CD4-positive, alpha-beta T cell (primary cell): ENCODE data around the gene TTC34. TPM values are rescaled to one million over a fixed set of nuclear protein-coding genes. Genes with fewer than 3 reads are reported as not detected.
"Not testable (repeated sequence)": the region's sequence is repeated elsewhere in the genome, so short reads cannot be mapped to it uniquely, and the experiment has no call there.

Experiments
- ATAC-seq: fragments of 200-7000 bp; cut with Tn5 transposase; one replicate; pipeline ENCODE4 v1.10.0; 2022; ENCODE audit warnings: mild to moderate bottlenecking; ENCODE audit not compliant: poor library complexity
- CTCF ChIA-PET: fragments of 350-600 bp; sonication (Branson Sonifier 250); formaldehyde crosslinking; loops from one replicate; lab custom pipeline; 2021; ENCODE audit warnings: antibody characterized with exemption, inconsistent platforms; lab: Charles Lee
- POLR2A ChIA-PET: fragments of 350-600 bp; sonication (Branson Sonifier 250); formaldehyde crosslinking; loops from one replicate; lab custom pipeline; 2021; ENCODE audit warnings: antibody characterized with exemption, inconsistent platforms; lab: Charles Lee
- DNase-seq, 14 experiments: peaks; one replicate each; pipeline ENCODE4 v3.0.0-alpha.2; 2013 to 2020; ENCODE audit warnings: mixed read lengths in 2 of 14
- H3K27ac ChIP-seq, 2 donors: one replicate each; pipeline versions ENCODE4 v1.5.1 to v1.7.0; 2013; ENCODE audit warnings: low read length in 2 of 2, low read depth in 1 of 2, mild to moderate bottlenecking in 1 of 2
- H3K27me3 ChIP-seq, 2 experiments: 1 replicate in 1 of 2; 2 replicates in 1 of 2; pipeline versions ENCODE4 v1.6.1 to v1.7.0; 2013; ENCODE audit warnings: low read length in 2 of 2, control low read depth in 1 of 2, mild to moderate bottlenecking in 1 of 2, moderate library complexity in 1 of 2; ENCODE audit not compliant: insufficient read depth in 2 of 2, control insufficient read depth in 1 of 2
- H3K36me3 ChIP-seq: one replicate; pipeline ENCODE4 v1.6.1; 2013; ENCODE audit warnings: low read length, control low read depth; ENCODE audit not compliant: insufficient read depth
- H3K4me1 ChIP-seq: one replicate; pipeline ENCODE4 v1.6.1; 2013; ENCODE audit warnings: low read length, control low read depth; ENCODE audit not compliant: insufficient read depth
- H3K4me3 ChIP-seq: one replicate; pipeline ENCODE4 v1.5.1; 2013; ENCODE audit warnings: mild to moderate bottlenecking, low read length, moderate library complexity
- H3K9me3 ChIP-seq, 2 experiments: 1 replicate in 1 of 2; 2 replicates in 1 of 2; pipeline versions ENCODE4 v1.6.1 to v1.7.0; 2013; ENCODE audit warnings: low read length in 2 of 2, mild to moderate bottlenecking in 2 of 2, control low read depth in 1 of 2, moderate library complexity in 1 of 2; ENCODE audit not compliant: control insufficient read depth in 1 of 2, insufficient read depth in 1 of 2
- H3K27ac Mint-ChIP-seq: one replicate; pipeline ENCODE4 v1.8.0; 2020; ENCODE audit warnings: mixed read lengths
- H3K27me3 Mint-ChIP-seq: one replicate; pipeline ENCODE4 v1.8.0; 2021; ENCODE audit warnings: mixed read lengths
- H3K36me3 Mint-ChIP-seq: one replicate; pipeline ENCODE4 v1.8.0; 2021; ENCODE audit warnings: low read depth, mixed read lengths
- H3K4me1 Mint-ChIP-seq: one replicate; pipeline ENCODE4 v1.8.0; 2021; ENCODE audit warnings: low read depth, mixed read lengths
- H3K4me3 Mint-ChIP-seq: one replicate; pipeline ENCODE4 v1.8.0; 2020; ENCODE audit warnings: mild to moderate bottlenecking, mixed read lengths
- H3K9me3 Mint-ChIP-seq: one replicate; pipeline ENCODE4 v1.8.0; 2020; ENCODE audit warnings: mixed read lengths
- intact Hi-C, 2 experiments: fragments of 100-400 bp; cut with DNase I in 1 of 2; cut with micrococcal nuclease in 1 of 2; formaldehyde crosslinking; loops; one replicate each; pipeline versions ENCODE4 v1.15.1 to v1.9.0; 2023 to 2025; cut with DNase I, micrococcal nuclease
- total RNA-seq, 174 experiments: library from RNA in 2 of 174; stranded (reverse) in 2 of 174; gene quantifications; one replicate each; pipeline ENCODE4 v1.2.3 and lab custom pipeline; 2021 to 2026

TTC34 gene
- total RNA-seq, 2 experiments from 2014 or later, result 1.3 TPM

DNA sequence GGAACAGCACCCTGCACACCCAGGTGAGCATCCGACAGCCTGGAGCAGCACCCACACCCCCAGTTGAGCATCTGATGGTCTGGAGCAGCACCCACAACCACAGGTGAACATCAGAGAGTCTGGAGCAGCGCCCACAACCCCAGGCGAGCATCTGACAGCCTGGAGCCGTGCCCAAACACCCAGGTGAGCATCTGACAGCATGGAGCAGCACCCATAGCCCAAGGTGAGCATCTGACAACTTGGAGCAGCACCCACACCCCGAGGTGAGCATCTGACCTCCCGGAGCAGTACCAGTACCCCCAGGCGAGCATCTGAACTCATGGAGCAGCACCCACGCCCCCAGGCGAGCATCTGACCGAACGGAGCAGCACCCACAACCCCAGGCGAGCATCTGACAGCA, 144.4 kb downstream of the TTC34 start:
- H3K4me1 ChIP-seq, ATAC-seq, H3K9me3 Mint-ChIP-seq, H3K4me3 Mint-ChIP-seq, CTCF ChIA-PET, POLR2A ChIA-PET, H3K36me3 Mint-ChIP-seq, H3K27ac Mint-ChIP-seq, H3K4me3 ChIP-seq, intact Hi-C loops, H3K36me3 ChIP-seq, H3K27ac ChIP-seq, H3K4me1 Mint-ChIP-seq: not testable (repeated sequence)
- peaks cover 0 to 39% of the 10 kb centered on the region in 2 experiments for H3K9me3 ChIP-seq
- peak in 1 of 14 experiments; percentile 2 for DNase-seq
- peaks cover 35% of the 10 kb centered on the region for H3K27me3 Mint-ChIP-seq
- peaks cover 35 to 37% of the 10 kb centered on the region in 2 experiments for H3K27me3 ChIP-seq

- H3K27ac ChIP-seq, H3K9me3 Mint-ChIP-seq, H3K27ac Mint-ChIP-seq, H3K4me3 Mint-ChIP-seq, H3K4me3 ChIP-seq, ATAC-seq, CTCF ChIA-PET, H3K36me3 Mint-ChIP-seq, H3K4me1 ChIP-seq, POLR2A ChIA-PET, H3K36me3 ChIP-seq, H3K4me1 Mint-ChIP-seq, intact Hi-C loops: not testable (repeated sequence)
- peak in 1 of 14 experiments; percentile 46 for DNase-seq
- H3K9me3 ChIP-seq, result peaks cover 0 to 41% of the 10 kb centered on the region in 2 experiments
- peaks cover 39 to 49% of the 10 kb centered on the region in 2 experiments for H3K27me3 ChIP-seq
- peaks cover 37% of the 10 kb centered on the region for H3K27me3 Mint-ChIP-seq
These were observed 145.7 kb downstream of the TTC34 start for GRCh38 chr1:2655598-2656434.

DNA sequence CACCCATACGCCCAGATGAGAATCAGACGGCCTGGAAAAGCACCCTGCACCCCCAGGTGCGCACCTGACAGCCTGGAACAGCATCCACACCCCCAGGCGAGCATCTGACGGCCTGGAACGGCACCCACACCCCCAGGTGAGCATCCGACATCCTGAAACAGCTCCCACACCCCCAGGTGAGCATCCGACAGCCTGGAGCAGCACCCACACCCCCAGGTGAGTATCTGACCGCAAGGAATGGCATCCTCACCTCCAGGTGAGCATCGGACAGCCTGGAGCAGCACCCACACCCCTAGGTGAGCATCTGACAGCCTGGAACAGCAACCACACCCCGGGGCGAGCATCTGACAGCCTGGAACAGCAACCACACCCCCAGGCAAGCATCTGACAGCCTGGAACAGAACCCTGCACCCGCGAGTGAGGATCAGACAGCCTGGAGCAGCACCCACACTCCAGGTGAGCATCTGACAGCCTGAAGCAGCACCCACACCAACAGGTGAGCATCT, 147.0 kb downstream of the TTC34 start:
- H3K4me1 Mint-ChIP-seq, H3K4me1 ChIP-seq, H3K4me3 Mint-ChIP-seq, H3K36me3 Mint-ChIP-seq, ATAC-seq, CTCF ChIA-PET, H3K27ac Mint-ChIP-seq, H3K36me3 ChIP-seq, H3K9me3 Mint-ChIP-seq, H3K4me3 ChIP-seq, intact Hi-C loops, H3K27ac ChIP-seq, POLR2A ChIA-PET: not testable (repeated sequence)
- peaks cover 0 to 41% of the 10 kb centered on the region in 2 experiments for H3K9me3 ChIP-seq
- peak in 1 of 14 experiments; percentile 37 for DNase-seq
- H3K27me3 ChIP-seq, result peaks cover 42 to 53% of the 10 kb centered on the region in 2 experiments
- H3K27me3 Mint-ChIP-seq, result peaks cover 37% of the 10 kb centered on the region

DNA sequence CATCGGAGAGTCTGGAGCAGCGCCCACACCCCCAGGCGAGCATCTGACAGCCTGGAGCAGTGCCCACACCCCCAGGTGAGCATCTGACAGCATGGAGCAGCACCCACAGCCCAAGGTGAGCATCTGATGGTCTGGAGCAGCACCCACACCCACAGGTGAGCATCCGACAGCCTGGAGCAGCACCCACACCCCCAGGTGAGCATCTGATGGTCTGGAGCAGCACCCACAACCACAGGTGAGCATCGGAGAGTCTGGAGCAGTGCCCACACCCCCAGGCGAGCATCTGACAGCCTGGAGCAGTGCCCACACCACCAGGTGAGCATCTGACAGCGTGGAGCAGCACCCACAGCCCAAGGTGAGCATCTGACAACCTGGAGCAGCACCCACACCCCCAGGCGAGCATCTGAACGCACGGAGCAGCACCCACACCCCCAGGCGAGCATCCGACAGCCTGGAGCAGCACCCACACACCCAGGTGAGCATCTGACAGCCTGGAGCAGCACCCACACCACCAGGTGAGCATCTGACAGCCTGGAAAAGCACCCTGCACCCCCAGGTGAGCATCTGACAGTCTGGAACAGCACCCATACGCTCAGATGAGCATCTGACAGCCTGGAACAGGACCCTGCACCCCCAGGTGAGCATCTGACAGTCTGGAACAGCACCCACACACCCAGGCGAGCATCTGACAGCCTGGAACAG, 147.6 kb downstream of the TTC34 start:
- H3K27ac Mint-ChIP-seq, intact Hi-C loops, ATAC-seq, H3K27ac ChIP-seq, CTCF ChIA-PET, POLR2A ChIA-PET, H3K36me3 Mint-ChIP-seq, H3K4me1 ChIP-seq, H3K36me3 ChIP-seq, H3K9me3 Mint-ChIP-seq, H3K4me3 Mint-ChIP-seq, H3K4me1 Mint-ChIP-seq, H3K4me3 ChIP-seq: not testable (repeated sequence)
- DNase-seq, result peak in 6 of 14 experiments; percentile 19 to 64 (median 32)
- peaks cover 42 to 53% of the 10 kb centered on the region in 2 experiments for H3K27me3 ChIP-seq
- peaks cover 0 to 41% of the 10 kb centered on the region in 2 experiments for H3K9me3 ChIP-seq
- peaks cover 37% of the 10 kb centered on the region for H3K27me3 Mint-ChIP-seq

GRCh38 chr1:2652926-2653571, 148.4 kb downstream of the TTC34 start:
- H3K4me1 ChIP-seq, H3K4me3 ChIP-seq, H3K4me3 Mint-ChIP-seq, POLR2A ChIA-PET, intact Hi-C loops, H3K4me1 Mint-ChIP-seq, H3K27ac Mint-ChIP-seq, CTCF ChIA-PET, H3K36me3 Mint-ChIP-seq, H3K27ac ChIP-seq, H3K36me3 ChIP-seq, H3K9me3 Mint-ChIP-seq, ATAC-seq: not testable (repeated sequence)
- DNase-seq, result peak in 2 of 14 experiments; percentile 29 to 51
- Histone ChIP-seq H3K9me3 (peaks cover 8 to 50% of the 10 kb centered on the region in 2 experiments), H3K27me3 (peaks cover 42 to 53% of the 10 kb centered on the region in 2 experiments)
- H3K27me3 Mint-ChIP-seq, result peaks cover 37% of the 10 kb centered on the region

GRCh38 chr1:2652152-2652925, 149.2 kb downstream of the TTC34 start:
- H3K4me1 Mint-ChIP-seq, H3K4me3 ChIP-seq, H3K4me1 ChIP-seq, H3K36me3 Mint-ChIP-seq, H3K4me3 Mint-ChIP-seq, H3K27ac Mint-ChIP-seq, ATAC-seq, intact Hi-C loops, H3K9me3 Mint-ChIP-seq, H3K27ac ChIP-seq, H3K36me3 ChIP-seq, POLR2A ChIA-PET, CTCF ChIA-PET: not testable (repeated sequence)
- peak in 1 of 14 experiments; percentile 34 for DNase-seq
- peaks cover 14 to 55% of the 10 kb centered on the region in 2 experiments for H3K9me3 ChIP-seq
- peaks cover 42 to 53% of the 10 kb centered on the region in 2 experiments for H3K27me3 ChIP-seq
- peaks cover 37% of the 10 kb centered on the region for H3K27me3 Mint-ChIP-seq
